ENCODE measurements around the gene OTOG. TPM values are rescaled to one million over a fixed set of nuclear protein-coding genes. Genes with fewer than 3 reads are reported as not detected.

The OTOG gene
- total RNA-seq, 1 experiment from 2014 or later = 0.35 TPM

DNA sequence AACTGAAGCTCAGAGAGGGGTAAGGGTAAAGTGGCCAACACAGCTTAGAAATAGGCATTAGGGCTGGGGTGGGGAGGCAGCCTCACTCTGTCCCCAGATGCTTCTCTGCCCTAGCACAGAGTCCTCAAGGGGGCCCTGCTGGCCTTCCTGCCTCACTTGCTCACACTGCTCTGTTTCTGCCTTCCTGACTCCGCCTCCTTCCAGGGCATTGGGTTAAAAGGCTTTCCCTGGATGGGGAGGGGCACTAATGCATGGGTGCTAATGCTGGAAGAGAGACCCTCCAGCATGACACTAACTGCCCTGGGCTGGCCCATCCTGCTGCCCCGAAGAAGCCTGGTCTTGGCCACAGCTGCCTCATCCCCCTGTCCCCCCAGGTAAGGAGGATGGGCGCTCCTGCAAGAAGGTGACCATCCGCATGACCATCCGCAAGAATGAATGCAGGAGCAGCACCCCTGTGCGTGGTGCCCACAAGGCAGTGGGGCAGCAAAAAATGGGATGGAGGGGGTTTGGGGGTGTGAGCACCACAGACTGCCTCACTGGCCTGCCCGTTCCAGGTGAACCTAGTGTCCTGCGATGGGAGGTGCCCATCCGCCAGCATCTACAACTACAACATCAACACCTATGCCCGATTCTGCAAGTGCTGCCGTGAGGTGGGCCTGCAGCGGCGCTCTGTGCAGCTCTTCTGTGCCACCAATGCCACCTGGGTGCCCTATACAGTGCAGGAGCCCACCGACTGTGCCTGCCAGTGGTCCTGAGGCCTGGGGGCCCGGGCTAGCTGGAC lies 98.3 kb downstream of the OTOG start:
- H2BK5ac ChIP-seq (ENCODE audit: insufficient read length, low read length) = no peak overlapping the region
- H3K79me1 ChIP-seq (ENCODE audit: insufficient read depth, low read depth, low read length, poor library complexity, severe bottlenecking) = no peaks in the 10 kb centered on the region
- peaks cover 0 to 1% (median 0%) of the 10 kb centered on the region in 3 experiments; a peak in 2 of 7 replicates for H3K36me3 Mint-ChIP-seq (ENCODE audit: insufficient read depth in 1 of 3, low read depth in 3 of 3)
- TF ChIP-seq, protein P1, sequence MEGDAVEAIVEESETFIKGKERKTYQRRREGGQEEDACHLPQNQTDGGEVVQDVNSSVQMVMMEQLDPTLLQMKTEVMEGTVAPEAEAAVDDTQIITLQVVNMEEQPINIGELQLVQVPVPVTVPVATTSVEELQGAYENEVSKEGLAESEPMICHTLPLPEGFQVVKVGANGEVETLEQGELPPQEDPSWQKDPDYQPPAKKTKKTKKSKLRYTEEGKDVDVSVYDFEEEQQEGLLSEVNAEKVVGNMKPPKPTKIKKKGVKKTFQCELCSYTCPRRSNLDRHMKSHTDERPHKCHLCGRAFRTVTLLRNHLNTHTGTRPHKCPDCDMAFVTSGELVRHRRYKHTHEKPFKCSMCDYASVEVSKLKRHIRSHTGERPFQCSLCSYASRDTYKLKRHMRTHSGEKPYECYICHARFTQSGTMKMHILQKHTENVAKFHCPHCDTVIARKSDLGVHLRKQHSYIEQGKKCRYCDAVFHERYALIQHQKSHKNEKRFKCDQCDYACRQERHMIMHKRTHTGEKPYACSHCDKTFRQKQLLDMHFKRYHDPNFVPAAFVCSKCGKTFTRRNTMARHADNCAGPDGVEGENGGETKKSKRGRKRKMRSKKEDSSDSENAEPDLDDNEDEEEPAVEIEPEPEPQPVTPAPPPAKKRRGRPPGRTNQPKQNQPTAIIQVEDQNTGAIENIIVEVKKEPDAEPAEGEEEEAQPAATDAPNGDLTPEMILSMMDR (conservative IDR thresholded peaks at IDR 0.05) = peak; percentile 32; the same call in 1 of the 3 replicates
- H3K4me3 Mint-ChIP-seq = no peak overlapping the region
- H2BK15ac ChIP-seq (ENCODE audit: low read depth, low read length) = no peak overlapping the region
- H3K4me1 ChIP-seq (ENCODE audit: insufficient read depth, low read length) = peaks cover 6% of the 10 kb centered on the region; the same call in 1 of the 2 replicates
- H3K23ac ChIP-seq (ENCODE audit: insufficient read length, low read depth, low read length) = no peak overlapping the region
- WGBS (ENCODE audit: extremely low coverage, insufficient read length, low lambda C conversion rate) = no CpG with 5 or more reads among the region's 15 CpGs
- H3T11ph ChIP-seq (ENCODE audit: low read length) = no peak overlapping the region
- peaks cover 32 to 44% of the 10 kb centered on the region in 2 experiments for H3K4me1 Mint-ChIP-seq
- no peak overlapping the region for H3K27ac ChIP-seq (ENCODE audit: insufficient read length, low read depth, low read length)
- H3K23me2 ChIP-seq (ENCODE audit: insufficient read length, low read depth, low read length, poor library complexity, severe bottlenecking) = no peaks in the 10 kb centered on the region
- no peak overlapping the region for H2BK20ac ChIP-seq (ENCODE audit: low read depth, low read length, poor library complexity, severe bottlenecking)
- no peaks in the 10 kb centered on the region for H4K20me1 ChIP-seq (ENCODE audit: control insufficient read depth, insufficient read depth, insufficient read length)
- no peak overlapping the region for H3K27ac Mint-ChIP-seq
- no peak overlapping the region for H3K14ac ChIP-seq (ENCODE audit: insufficient read depth, low read length)
- H3K27me3 Mint-ChIP-seq (ENCODE audit: low read depth) = peaks cover 37% of the 10 kb centered on the region
- no peaks in the 10 kb centered on the region for H3K79me2 ChIP-seq (ENCODE audit: insufficient read depth, low read length)
- H3K9me3 ChIP-seq (ENCODE audit: control insufficient read depth, low read depth, low read length) = no peaks in the 10 kb centered on the region
- H3K9ac ChIP-seq (ENCODE audit: extremely low read depth, insufficient read length, low read length) = no peak overlapping the region
- H3K9me3 Mint-ChIP-seq = peaks cover 0 to 6% of the 10 kb centered on the region in 2 experiments; a peak in 2 of 5 replicates
- H4K5ac ChIP-seq (ENCODE audit: insufficient read length, low read depth, low read length) = no peak overlapping the region
- no peak overlapping the region for H2BK120ac ChIP-seq (ENCODE audit: low read depth, low read length, poor library complexity, severe bottlenecking)
- no peak overlapping the region for H3K56ac ChIP-seq (ENCODE audit: insufficient read length, low read depth, low read length)
- no peak for DNase-seq
- no peak overlapping the region for H2AFZ ChIP-seq (ENCODE audit: low read length)
- no peak overlapping the region for H4K91ac ChIP-seq (ENCODE audit: insufficient read length, low read depth, low read length)
- no peak overlapping the region for H2BK12ac ChIP-seq (ENCODE audit: insufficient read length, low read depth, low read length)
- H4K8ac ChIP-seq (replicated peaks; ENCODE audit: insufficient read length, low read depth, low read length) = no peak overlapping the region
- no peak overlapping the region for H3K4ac ChIP-seq (ENCODE audit: low read depth, low read length)
- H3K27me3 ChIP-seq (ENCODE audit: insufficient read depth, low read length) = no peaks in the 10 kb centered on the region
- H2AK5ac ChIP-seq (ENCODE audit: insufficient read length, low read length) = no peak overlapping the region
- H3K4me2 ChIP-seq (ENCODE audit: insufficient read depth, insufficient read length, low read length) = no peak overlapping the region
- no peak overlapping the region for H3K18ac ChIP-seq (ENCODE audit: insufficient read length, low read depth, low read length)
